ENCODE results near the gene HSCB. TPM values are rescaled to one million over a fixed set of nuclear protein-coding genes. Genes with fewer than 3 reads are reported as not detected.

The HSCB gene
- total and polyA plus RNA-seq, 2 donors (not counting 1 experiment from before 2014, with no cell fraction given) = 17.7 to 26.6 TPM

DNA sequence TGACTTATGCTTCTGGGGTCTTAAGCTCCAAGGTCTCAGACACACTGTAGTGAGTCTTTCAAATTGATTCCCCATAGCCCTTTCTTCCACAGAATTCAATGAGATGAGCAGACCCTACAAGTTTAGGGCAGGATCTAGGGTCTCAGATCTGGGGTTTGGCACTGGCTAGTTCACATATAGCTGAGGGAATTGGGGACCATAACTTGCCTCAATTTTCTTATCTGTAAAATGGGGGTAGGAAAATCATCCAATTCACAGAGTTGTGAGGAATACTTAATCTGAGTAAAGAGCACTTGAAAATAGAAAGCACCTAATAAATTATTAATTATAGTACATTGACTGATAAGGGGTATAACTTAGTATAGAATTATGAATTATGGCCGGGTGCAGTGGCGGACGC is 24.8 kb downstream of the HSCB start:
- no peak overlapping the region for H3K27ac ChIP-seq (ENCODE audit: insufficient read depth, low read length)
- TF ChIP-seq, protein P1, sequence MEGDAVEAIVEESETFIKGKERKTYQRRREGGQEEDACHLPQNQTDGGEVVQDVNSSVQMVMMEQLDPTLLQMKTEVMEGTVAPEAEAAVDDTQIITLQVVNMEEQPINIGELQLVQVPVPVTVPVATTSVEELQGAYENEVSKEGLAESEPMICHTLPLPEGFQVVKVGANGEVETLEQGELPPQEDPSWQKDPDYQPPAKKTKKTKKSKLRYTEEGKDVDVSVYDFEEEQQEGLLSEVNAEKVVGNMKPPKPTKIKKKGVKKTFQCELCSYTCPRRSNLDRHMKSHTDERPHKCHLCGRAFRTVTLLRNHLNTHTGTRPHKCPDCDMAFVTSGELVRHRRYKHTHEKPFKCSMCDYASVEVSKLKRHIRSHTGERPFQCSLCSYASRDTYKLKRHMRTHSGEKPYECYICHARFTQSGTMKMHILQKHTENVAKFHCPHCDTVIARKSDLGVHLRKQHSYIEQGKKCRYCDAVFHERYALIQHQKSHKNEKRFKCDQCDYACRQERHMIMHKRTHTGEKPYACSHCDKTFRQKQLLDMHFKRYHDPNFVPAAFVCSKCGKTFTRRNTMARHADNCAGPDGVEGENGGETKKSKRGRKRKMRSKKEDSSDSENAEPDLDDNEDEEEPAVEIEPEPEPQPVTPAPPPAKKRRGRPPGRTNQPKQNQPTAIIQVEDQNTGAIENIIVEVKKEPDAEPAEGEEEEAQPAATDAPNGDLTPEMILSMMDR (conservative IDR thresholded peaks at IDR 0.05 in 1 of 2, IDR thresholded peaks at IDR 0.05 in 1 of 2; ENCODE audit: low read depth in 1 of 2, low read length in 2 of 2) = no peak
- no peak for TF ChIP-seq EZH2 (IDR thresholded peaks at IDR 0.05; ENCODE audit: low read length, missing control alignments)
- no peak for DNase-seq (ENCODE audit: low read depth in 2 of 2)
- no peaks in the 10 kb centered on the region for H3K79me2 ChIP-seq (ENCODE audit: control insufficient read depth, insufficient read depth, low read length)
- no peak overlapping the region for H2AFZ ChIP-seq (ENCODE audit: low read length)
- H3K27me3 ChIP-seq (ENCODE audit: control insufficient read depth, insufficient read depth, low read length) = no peaks in the 10 kb centered on the region
- H3K4me3 ChIP-seq (replicated peaks in 1 of 4; ENCODE audit: control extremely low read depth in 1 of 4, insufficient read depth in 1 of 4, low read depth in 3 of 4, low read length in 4 of 4) = no peak overlapping the region
- no peaks in the 10 kb centered on the region for H3K9me3 ChIP-seq (ENCODE audit: control insufficient read depth, insufficient read depth, low read depth, low read length)
- no peaks in the 10 kb centered on the region for H3K36me3 ChIP-seq (ENCODE audit: control insufficient read depth, insufficient read depth, low read length)
- H3K4me1 ChIP-seq (ENCODE audit: control insufficient read depth, extremely low read depth, insufficient read depth, low read length) = no peaks in the 10 kb centered on the region
- H3K9ac ChIP-seq (ENCODE audit: insufficient read depth, low read length) = no peak overlapping the region
- H3K4me2 ChIP-seq (ENCODE audit: extremely low read depth, insufficient read depth, low read length) = no peak overlapping the region
- no peaks in the 10 kb centered on the region for H4K20me1 ChIP-seq (ENCODE audit: control insufficient read depth, extremely low read depth, insufficient read depth, low read length)

DNA sequence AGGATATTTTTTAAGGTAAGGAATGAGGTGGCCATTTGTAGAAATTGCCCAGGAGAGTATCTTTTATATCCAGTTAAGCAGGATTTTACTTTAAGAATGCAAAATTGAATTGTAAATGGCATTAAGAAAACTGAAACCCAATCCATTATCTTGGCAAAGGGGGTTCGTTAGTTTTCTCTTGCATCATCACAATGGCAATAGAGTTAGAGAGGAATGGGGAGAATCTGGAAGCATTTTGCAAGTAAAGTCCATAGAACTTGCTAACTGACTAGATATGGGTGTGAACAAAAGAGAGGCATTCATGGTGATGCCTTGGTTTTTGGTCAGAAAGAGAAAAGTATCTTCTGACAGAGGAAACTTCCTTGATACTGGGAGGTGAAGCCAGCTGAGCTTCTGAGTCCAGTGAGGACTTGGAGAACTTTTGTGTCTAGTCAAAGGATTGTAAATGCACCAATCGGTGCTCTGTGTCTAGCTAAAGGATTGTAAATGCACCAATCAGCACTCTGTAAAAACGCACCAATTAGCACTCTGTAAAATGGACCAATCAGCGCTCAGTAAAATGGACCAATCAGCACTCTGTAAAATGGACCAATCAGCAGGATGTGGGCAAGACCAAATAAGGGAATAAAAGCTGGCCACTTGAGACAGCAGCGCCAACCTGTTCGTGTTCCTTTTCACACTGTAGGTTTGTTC is 27.0 kb downstream of the HSCB start:
- peaks cover 2% of the 10 kb centered on the region for H3K79me2 ChIP-seq (ENCODE audit: control insufficient read depth, insufficient read depth, low read length)

DNA sequence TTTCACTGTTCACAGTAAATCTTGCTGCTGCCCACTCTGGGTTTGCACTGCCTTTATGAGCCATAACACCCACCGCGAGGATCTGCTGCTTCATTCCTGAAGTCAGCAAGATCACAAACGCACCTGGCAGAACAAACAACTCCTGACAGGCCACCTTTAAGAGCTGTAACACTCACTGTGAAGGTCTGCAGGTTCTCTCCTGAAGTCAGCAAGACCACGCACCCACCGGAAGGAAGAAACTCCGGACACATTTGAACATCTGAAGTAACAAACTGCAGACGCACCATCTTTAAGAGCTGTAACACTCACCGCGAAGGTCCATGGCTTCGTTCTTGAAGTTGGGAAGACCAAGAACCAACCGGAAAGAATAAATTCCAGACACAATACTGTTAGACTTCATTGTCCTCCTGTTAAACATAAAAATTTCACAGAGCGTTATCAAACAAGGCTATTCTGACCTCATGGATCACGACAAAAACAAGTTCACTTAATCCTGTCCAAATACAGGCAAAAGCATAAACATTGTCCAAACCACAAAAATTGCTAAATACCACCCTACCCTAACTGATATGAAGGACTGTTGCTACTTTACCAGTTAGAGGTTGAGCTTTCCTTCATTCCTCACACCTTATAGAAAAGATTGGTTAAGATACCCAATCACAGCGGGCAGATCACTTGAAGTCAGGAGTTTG is 27.7 kb downstream of the HSCB start:
- no peaks in the 10 kb centered on the region for H4K20me1 ChIP-seq (ENCODE audit: control insufficient read depth, extremely low read depth, insufficient read depth, low read length)
- no peaks in the 10 kb centered on the region for H3K27me3 ChIP-seq (ENCODE audit: control insufficient read depth, insufficient read depth, low read length)
- H3K9ac ChIP-seq (ENCODE audit: insufficient read depth, low read length) = no peak overlapping the region
- peaks cover 6% of the 10 kb centered on the region for H3K79me2 ChIP-seq (ENCODE audit: control insufficient read depth, insufficient read depth, low read length)
- H3K4me3 ChIP-seq (replicated peaks in 1 of 4; ENCODE audit: control extremely low read depth in 1 of 4, insufficient read depth in 1 of 4, low read depth in 3 of 4, low read length in 4 of 4) = no peak overlapping the region
- no peak overlapping the region for H2AFZ ChIP-seq (ENCODE audit: low read length)
- H3K4me2 ChIP-seq (ENCODE audit: extremely low read depth, insufficient read depth, low read length) = no peak overlapping the region
- no peak for TF ChIP-seq EZH2 (IDR thresholded peaks at IDR 0.05; ENCODE audit: low read length, missing control alignments)
- TF ChIP-seq, protein P1 (conservative IDR thresholded peaks at IDR 0.05 in 1 of 2, IDR thresholded peaks at IDR 0.05 in 1 of 2; ENCODE audit: low read depth in 1 of 2, low read length in 2 of 2) = no peak
- no peak for DNase-seq (ENCODE audit: low read depth in 2 of 2)
- H3K4me1 ChIP-seq (ENCODE audit: control insufficient read depth, extremely low read depth, insufficient read depth, low read length) = no peaks in the 10 kb centered on the region
- H3K36me3 ChIP-seq (ENCODE audit: control insufficient read depth, insufficient read depth, low read length) = no peaks in the 10 kb centered on the region
- no peak overlapping the region for H3K27ac ChIP-seq (ENCODE audit: insufficient read depth, low read length)
- H3K9me3 ChIP-seq (ENCODE audit: control insufficient read depth, insufficient read depth, low read depth, low read length) = no peaks in the 10 kb centered on the region

More for the DNA sequence above, 27.0 kb downstream of the HSCB start:
- H3K36me3 ChIP-seq (ENCODE audit: control insufficient read depth, insufficient read depth, low read length) = no peaks in the 10 kb centered on the region
- no peak overlapping the region for H3K9ac ChIP-seq (ENCODE audit: insufficient read depth, low read length)
- H3K4me1 ChIP-seq (ENCODE audit: control insufficient read depth, extremely low read depth, insufficient read depth, low read length) = no peaks in the 10 kb centered on the region
- no peak overlapping the region for H2AFZ ChIP-seq (ENCODE audit: low read length)
- DNase-seq (ENCODE audit: low read depth in 2 of 2) = no peak
- no peaks in the 10 kb centered on the region for H3K9me3 ChIP-seq (ENCODE audit: control insufficient read depth, insufficient read depth, low read depth, low read length)
- TF ChIP-seq, protein P1 (conservative IDR thresholded peaks at IDR 0.05 in 1 of 2, IDR thresholded peaks at IDR 0.05 in 1 of 2; ENCODE audit: low read depth in 1 of 2, low read length in 2 of 2) = no peak
- no peak for TF ChIP-seq EZH2 (IDR thresholded peaks at IDR 0.05; ENCODE audit: low read length, missing control alignments)
- no peak overlapping the region for H3K27ac ChIP-seq (ENCODE audit: insufficient read depth, low read length)
- H3K4me2 ChIP-seq (ENCODE audit: extremely low read depth, insufficient read depth, low read length) = no peak overlapping the region
- H4K20me1 ChIP-seq (ENCODE audit: control insufficient read depth, extremely low read depth, insufficient read depth, low read length) = no peaks in the 10 kb centered on the region
- no peaks in the 10 kb centered on the region for H3K27me3 ChIP-seq (ENCODE audit: control insufficient read depth, insufficient read depth, low read length)
- H3K4me3 ChIP-seq (replicated peaks in 1 of 4; ENCODE audit: control extremely low read depth in 1 of 4, insufficient read depth in 1 of 4, low read depth in 3 of 4, low read length in 4 of 4) = no peak overlapping the region

All from fibroblast of lung (primary cell).